Transverse colon (tissue), 4 donors: Measurements from ENCODE around the gene PBX1.

Source experiments
- EP300 ChIP-seq: sonication (generic); formaldehyde crosslinking; IDR thresholded peaks from one replicate; pipeline ENCODE4 v1.6.1; 2017; ENCODE audit warnings: antibody characterized with exemption, low read depth
- POLR2A ChIP-seq: fragments of 450-650 bp; IDR thresholded peaks from one replicate; pipeline ENCODE4 v1.6.1; 2016; ENCODE audit warnings: antibody characterized with exemption, mild to moderate bottlenecking, moderate library complexity
- POLR2AphosphoS5 ChIP-seq, 3 donors: sonication (generic); formaldehyde crosslinking; IDR thresholded peaks; one replicate each; pipeline ENCODE4 v1.6.1; 2016; ENCODE audit warnings: antibody characterized with exemption in 3 of 3
- TF ChIP-seq, protein P1 (sequence below), 5 experiments: fragments of 200-600 bp in 3 of 5; fragments of 450-650 bp in 2 of 5; sonication (generic) in 3 of 5; IDR thresholded peaks; 1 replicate in 2 of 5; 2 replicates in 3 of 5; pipeline ENCODE4 v1.5.1; 2016 to 2017; ENCODE audit warnings: antibody characterized with exemption in 5 of 5, inconsistent platforms in 3 of 5, mild to moderate bottlenecking in 2 of 5, moderate library complexity in 1 of 5

DNA sequence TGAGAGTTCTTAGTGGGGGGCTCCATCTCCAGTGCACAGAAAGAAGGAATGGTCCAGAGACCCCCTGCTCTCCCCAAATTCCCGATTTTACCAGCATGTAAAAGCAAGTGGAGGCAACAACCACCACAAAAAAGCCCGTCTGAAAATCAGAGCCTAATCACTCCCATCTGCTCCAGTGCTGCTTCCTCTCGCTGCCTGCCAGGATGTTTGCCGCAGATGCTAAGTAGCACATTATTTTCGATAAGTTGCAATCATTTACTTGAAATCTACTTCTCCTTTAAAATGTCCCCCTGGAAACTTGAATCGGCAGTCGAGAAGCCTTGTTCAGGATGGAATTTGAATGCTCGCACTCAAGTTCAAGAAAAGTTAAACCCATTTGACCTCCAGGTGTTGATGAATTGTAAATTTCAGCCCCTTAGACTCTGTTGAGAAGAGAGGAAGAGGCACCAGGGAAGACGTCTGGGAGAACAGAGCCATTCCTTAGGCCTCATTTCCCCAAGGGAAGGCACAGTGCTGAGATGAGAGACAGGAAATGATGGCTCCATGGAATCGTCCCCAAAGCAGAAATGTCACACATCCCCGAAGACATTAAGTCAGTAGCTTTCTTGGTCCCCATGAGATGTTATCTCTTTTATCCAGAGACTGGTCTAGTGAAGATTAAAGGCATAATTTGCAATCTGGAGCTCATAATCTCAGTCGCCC lies 221.3 kb downstream of the PBX1 start:
- no peak for TF ChIP-seq POLR2A
- TF ChIP-seq POLR2AphosphoS5 (IDR thresholded peaks at IDR 0.05): no peak
- TF ChIP-seq, protein P1, sequence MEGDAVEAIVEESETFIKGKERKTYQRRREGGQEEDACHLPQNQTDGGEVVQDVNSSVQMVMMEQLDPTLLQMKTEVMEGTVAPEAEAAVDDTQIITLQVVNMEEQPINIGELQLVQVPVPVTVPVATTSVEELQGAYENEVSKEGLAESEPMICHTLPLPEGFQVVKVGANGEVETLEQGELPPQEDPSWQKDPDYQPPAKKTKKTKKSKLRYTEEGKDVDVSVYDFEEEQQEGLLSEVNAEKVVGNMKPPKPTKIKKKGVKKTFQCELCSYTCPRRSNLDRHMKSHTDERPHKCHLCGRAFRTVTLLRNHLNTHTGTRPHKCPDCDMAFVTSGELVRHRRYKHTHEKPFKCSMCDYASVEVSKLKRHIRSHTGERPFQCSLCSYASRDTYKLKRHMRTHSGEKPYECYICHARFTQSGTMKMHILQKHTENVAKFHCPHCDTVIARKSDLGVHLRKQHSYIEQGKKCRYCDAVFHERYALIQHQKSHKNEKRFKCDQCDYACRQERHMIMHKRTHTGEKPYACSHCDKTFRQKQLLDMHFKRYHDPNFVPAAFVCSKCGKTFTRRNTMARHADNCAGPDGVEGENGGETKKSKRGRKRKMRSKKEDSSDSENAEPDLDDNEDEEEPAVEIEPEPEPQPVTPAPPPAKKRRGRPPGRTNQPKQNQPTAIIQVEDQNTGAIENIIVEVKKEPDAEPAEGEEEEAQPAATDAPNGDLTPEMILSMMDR (IDR thresholded peaks at IDR 0.05): no peak
- TF ChIP-seq EP300: no peak
